GM12865 (cell line): ENCODE data around the gene TUBE1.

ENCODE experiments used
- DNase-seq: peaks from one replicate; pipeline ENCODE4 v3.0.0; 2010; ENCODE audit warnings: low read depth
- H3K4me3 ChIP-seq: 2 replicates; pipeline ENCODE4 v1.5.1; 2011; ENCODE audit warnings: mild to moderate bottlenecking, low read depth, low read length, control low read depth
- CTCF ChIP-seq: IDR thresholded peaks from 2 replicates; pipeline ENCODE4 v1.5.1; 2011; ENCODE audit warnings: low read length, control low read depth, low read depth, inconsistent platforms; ENCODE audit not compliant: insufficient read depth; ENCODE audit errors: missing control alignments

The TUBE1 gene

DNA sequence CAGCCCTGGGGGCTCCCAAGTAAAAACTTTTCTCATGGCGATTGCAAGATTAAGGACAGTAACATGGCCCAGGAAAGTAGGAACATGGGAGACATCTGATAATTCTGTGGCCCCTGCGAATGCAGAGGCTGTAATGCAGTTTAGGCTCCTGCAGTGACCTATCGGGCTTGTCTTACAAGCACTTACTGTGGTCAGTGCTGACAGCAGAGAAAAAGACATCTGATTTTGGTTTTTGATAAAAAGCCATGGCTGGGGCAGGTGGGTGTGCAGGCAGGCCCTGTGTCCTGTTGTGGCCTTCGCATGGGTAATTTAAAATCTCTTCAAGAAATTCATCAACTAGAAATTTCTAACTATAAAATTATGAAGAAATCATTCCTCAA lies 52.7 kb downstream of the TUBE1 start:
- no peak for DNase-seq
- no peak for TF ChIP-seq CTCF
- no peak overlapping the region for H3K4me3 ChIP-seq

- DNase-seq = no peak
- no peak overlapping the region for H3K4me3 ChIP-seq
- TF ChIP-seq CTCF = no peak
Measured at GRCh38 chr6:112033791-112034615, 53.3 kb downstream of the TUBE1 start.

- no peak for DNase-seq
- H3K4me3 ChIP-seq = no peak overlapping the region
- TF ChIP-seq CTCF = no peak
Measured at GRCh38 chr6:112032728-112033127, 54.6 kb downstream of the TUBE1 start.

DNA sequence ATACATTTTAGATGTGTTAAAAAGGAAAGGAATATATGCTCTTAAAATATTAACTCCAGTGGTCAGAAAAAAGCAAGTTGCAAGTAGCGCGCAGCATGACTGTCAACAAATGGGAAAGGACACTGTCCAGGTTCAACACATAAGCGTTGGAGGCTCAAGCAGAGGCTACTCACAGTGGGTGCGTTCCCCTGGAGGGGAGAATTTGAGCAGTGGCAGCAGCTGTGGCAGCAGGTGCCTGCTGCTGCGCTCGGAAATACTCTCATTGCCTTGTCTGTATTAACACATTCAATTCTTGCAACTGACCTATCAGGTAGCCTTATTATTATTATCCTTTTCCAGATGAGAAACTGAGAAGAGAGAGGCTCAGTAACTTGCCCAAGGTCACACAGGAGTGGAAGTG lies 55.3 kb downstream of the TUBE1 start:
- DNase-seq = no peak
- H3K4me3 ChIP-seq = no peak overlapping the region
- no peak for TF ChIP-seq CTCF

DNA sequence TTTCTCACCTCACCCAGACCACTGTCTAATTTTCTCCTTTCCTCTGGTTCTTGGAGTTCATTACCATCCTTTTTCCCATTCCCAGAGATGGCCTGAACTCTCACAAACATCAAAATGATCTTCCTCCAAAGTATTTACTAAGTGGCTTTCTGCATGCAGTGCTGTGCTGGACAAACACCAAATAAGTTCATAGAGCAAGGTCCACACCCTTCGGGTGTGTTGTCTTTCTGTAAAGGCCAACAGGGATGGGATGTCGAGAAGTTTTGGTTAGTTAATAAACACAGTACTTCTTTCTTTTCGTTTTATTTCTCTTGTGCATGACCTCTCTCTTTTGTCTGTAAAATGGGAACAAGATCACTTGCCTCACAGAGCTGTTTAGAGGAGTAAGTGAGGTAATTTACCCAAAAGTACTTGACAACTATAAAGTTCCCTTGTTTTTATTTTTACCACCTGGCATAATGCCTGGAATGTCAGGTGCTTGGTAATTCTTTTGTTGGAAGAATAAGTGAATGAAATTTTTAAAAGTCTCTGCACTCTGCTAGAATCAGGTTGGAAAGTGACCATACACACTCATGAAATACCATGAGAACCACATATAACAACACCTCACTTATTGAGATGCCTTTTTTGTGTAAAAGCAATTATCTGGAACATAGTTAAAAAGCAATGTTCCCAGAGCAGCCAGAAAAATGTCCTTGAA lies 56.2 kb downstream of the TUBE1 start:
- no peak for DNase-seq
- no peak overlapping the region for H3K4me3 ChIP-seq
- TF ChIP-seq CTCF = no peak

DNA sequence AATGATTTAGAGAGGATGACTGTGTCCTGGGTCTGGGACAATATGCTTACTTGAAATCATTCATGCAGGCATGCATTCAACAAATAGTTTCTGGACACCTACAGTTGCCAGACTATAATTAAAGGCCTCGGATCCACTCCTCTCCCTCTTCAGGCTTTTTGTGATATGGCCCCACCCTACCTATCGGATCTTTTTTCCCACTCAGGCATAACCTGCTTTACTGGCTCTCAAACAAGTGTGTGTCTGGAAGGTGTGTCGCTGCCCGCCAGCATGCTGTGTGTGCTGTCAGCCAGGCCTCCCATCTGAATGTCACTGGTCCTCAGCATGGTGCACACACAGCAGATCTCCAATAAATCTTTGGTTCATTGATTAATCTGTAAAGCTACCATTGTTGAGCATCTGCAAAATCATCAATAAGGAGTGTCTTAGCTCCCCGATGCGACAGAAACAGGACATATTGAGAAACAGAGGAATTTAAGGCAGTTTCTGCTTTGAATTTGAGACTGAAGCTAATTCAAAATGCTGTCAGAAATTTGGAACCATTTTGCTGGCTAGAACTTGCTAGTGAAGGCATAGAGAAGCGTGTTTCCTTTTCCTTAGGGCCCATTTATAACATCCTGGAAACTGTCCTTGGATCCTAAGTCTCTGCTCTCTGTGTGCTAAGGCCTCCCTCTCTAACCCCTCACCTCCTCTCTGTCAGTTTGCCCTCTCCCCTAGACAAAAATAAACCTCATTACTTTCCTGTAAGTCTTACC lies 56.9 kb downstream of the TUBE1 start:
- DNase-seq = no peak
- TF ChIP-seq CTCF = no peak

More for the DNA sequence above, 56.9 kb downstream of the TUBE1 start:
- H3K4me3 ChIP-seq = no peak overlapping the region
